Caco-2 (cell line): ENCODE results near the gene ADCY10. TPM values are rescaled to one million over a fixed set of nuclear protein-coding genes. Genes with fewer than 3 reads are reported as not detected.

Source experiments
- BruUV-seq: library from RNA; stranded (reverse); fragments of 400-500 nt; replicated peaks from 2 replicates; lab custom pipeline; 2021; lab: Mats Ljungman, UMichigan
- CTCF ChIA-PET: fragments of 300-600 bp; sonication (Branson Sonifier 250); formaldehyde crosslinking; loops from one replicate; lab custom pipeline; 2022; ENCODE audit warnings: antibody characterized with exemption; lab: Charles Lee
- POLR2A ChIA-PET: fragments of 300-600 bp; sonication (Branson Sonifier 250); formaldehyde crosslinking; loops from one replicate; lab custom pipeline; 2022; ENCODE audit warnings: antibody characterized with exemption; lab: Charles Lee
- DNase-seq, 2 experiments: peaks; one replicate each; pipeline versions ENCODE4 v3.0.0 to v3.0.0-alpha.2; 2020 to 2022
- H3K27me3 ChIP-seq: replicated peaks from 2 replicates; pipeline ENCODE4 v1.6.0; 2011; ENCODE audit warnings: low read length; ENCODE audit not compliant: control insufficient read depth, insufficient read depth
- H3K36me3 ChIP-seq: 2 replicates; pipeline ENCODE4 v1.5.1; 2011; ENCODE audit warnings: low read length; ENCODE audit not compliant: control insufficient read depth, insufficient read depth
- H3K4me1 ChIP-seq: fragments of 250-450 bp; sonication (Bioruptor Pico); 2 replicates; pipeline ENCODE4 v1.5.1; 2020; ENCODE audit warnings: mild to moderate bottlenecking
- H3K4me3 ChIP-seq: 2 replicates; pipeline ENCODE4 v1.5.1; 2011; ENCODE audit warnings: low read depth, mild to moderate bottlenecking, control low read depth, low read length
- H3K9me3 ChIP-seq: fragments of 250-450 bp; sonication (Bioruptor Pico); 2 replicates; pipeline ENCODE4 v1.5.1; 2020; ENCODE audit warnings: mild to moderate bottlenecking, moderate library complexity
- H3K27ac Mint-ChIP-seq: one replicate; pipeline ENCODE4 v1.8.0; 2022; ENCODE audit warnings: mixed read lengths; ENCODE audit not compliant: unreplicated experiment
- H3K27me3 Mint-ChIP-seq: one replicate; pipeline ENCODE4 v1.8.0; 2022; ENCODE audit warnings: mixed read lengths; ENCODE audit not compliant: insufficient read depth, unreplicated experiment
- H3K36me3 Mint-ChIP-seq: one replicate; pipeline ENCODE4 v1.8.0; 2022; ENCODE audit warnings: mild to moderate bottlenecking, mixed read lengths; ENCODE audit not compliant: insufficient read depth, unreplicated experiment
- H3K4me1 Mint-ChIP-seq: one replicate; pipeline ENCODE4 v1.8.0; 2022; ENCODE audit warnings: low read depth, mixed read lengths; ENCODE audit not compliant: unreplicated experiment
- H3K4me3 Mint-ChIP-seq: one replicate; pipeline ENCODE4 v1.8.0; 2022; ENCODE audit warnings: mild to moderate bottlenecking, moderate library complexity, mixed read lengths; ENCODE audit not compliant: unreplicated experiment
- H3K9me3 Mint-ChIP-seq: one replicate; pipeline ENCODE4 v1.8.0; 2022; ENCODE audit warnings: mixed read lengths; ENCODE audit not compliant: unreplicated experiment
- CTCF ChIP-seq, 2 experiments: fragments of 200-600 bp in 1 of 2; IDR thresholded peaks; 1 replicate in 1 of 2; 2 replicates in 1 of 2; pipeline versions ENCODE4 v1.5.1 to v1.8.0; 2011 to 2022; ENCODE audit warnings: antibody characterized with exemption in 1 of 2, control low read depth in 1 of 2, inconsistent platforms in 1 of 2, low read depth in 1 of 2, low read length in 1 of 2, mild to moderate bottlenecking in 1 of 2, moderate library complexity in 1 of 2; ENCODE audit not compliant: insufficient read depth in 1 of 2, severe bottlenecking in 1 of 2, unreplicated experiment in 1 of 2
- intact Hi-C: fragments of 100-400 bp; cut with micrococcal nuclease; formaldehyde crosslinking; loops from one replicate; pipeline ENCODE4 v1.10.0; 2022; ENCODE audit not compliant: unreplicated experiment
- total RNA-seq: library from RNA; stranded (reverse); gene quantifications from 2 replicates; pipeline ENCODE4 v1.2.3, GENCODE V29; 2022

ADCY10 gene
- total RNA-seq, 1 experiment from 2014 or later, result 1.7 TPM

GRCh38 chr1:167955915-167956314 is 42.0 kb upstream of the ADCY10 start:
- peaks cover 2% of the 10 kb centered on the region; the same call in 1 of the 2 replicates for H3K36me3 ChIP-seq
- H3K4me1 ChIP-seq, result peaks cover 19% of the 10 kb centered on the region
- peaks cover 48% of the 10 kb centered on the region for H3K36me3 Mint-ChIP-seq
- H3K4me1 Mint-ChIP-seq, result peaks cover 15% of the 10 kb centered on the region
- no peaks in the 10 kb centered on the region for H3K9me3 ChIP-seq
- BruUV-seq, result no TSS peak
- ChIA-PET POLR2A (no interaction called here), CTCF (no interaction called here)
- no peak overlapping the region for H3K4me3 Mint-ChIP-seq
- no peak overlapping the region for H3K27ac Mint-ChIP-seq
- no peaks in the 10 kb centered on the region for H3K27me3 ChIP-seq
- H3K27me3 Mint-ChIP-seq, result no peaks in the 10 kb centered on the region
- no peak overlapping the region for H3K4me3 ChIP-seq
- no peak for DNase-seq
- TF ChIP-seq CTCF (IDR thresholded peaks at IDR 0.05; ENCODE audit: insufficient read depth in 1 of 2, low read depth in 1 of 2, low read length in 1 of 2, severe bottlenecking in 1 of 2, unreplicated experiment in 1 of 2), result no peak
- H3K9me3 Mint-ChIP-seq, result peaks cover 12% of the 10 kb centered on the region
- intact Hi-C loops, result no loop called here

- Mint-ChIP-seq H3K36me3 (peaks cover 50% of the 10 kb centered on the region), H3K4me3 (no peak overlapping the region), H3K27ac (no peak overlapping the region), H3K4me1 (peaks cover 22% of the 10 kb centered on the region), H3K27me3 (no peaks in the 10 kb centered on the region), H3K9me3 (peaks cover 12% of the 10 kb centered on the region)
- no peaks in the 10 kb centered on the region for H3K9me3 ChIP-seq
- H3K36me3 ChIP-seq, result peaks cover 3% of the 10 kb centered on the region; the same call in 1 of the 2 replicates
- CTCF ChIA-PET, result no interaction called here
- intact Hi-C loops, result no loop called here
- DNase-seq, result no peak
- POLR2A ChIA-PET, result no interaction called here
- H3K4me1 ChIP-seq, result peaks cover 23% of the 10 kb centered on the region
- no TSS peak for BruUV-seq
- no peak for TF ChIP-seq CTCF (IDR thresholded peaks at IDR 0.05; ENCODE audit: insufficient read depth in 1 of 2, low read depth in 1 of 2, low read length in 1 of 2, severe bottlenecking in 1 of 2, unreplicated experiment in 1 of 2)
- no peak overlapping the region for H3K4me3 ChIP-seq
- no peaks in the 10 kb centered on the region for H3K27me3 ChIP-seq
Observed at GRCh38 chr1:167950569-167950968, 36.6 kb upstream of the ADCY10 start.

GRCh38 chr1:167949785-167950184 is 35.9 kb upstream of the ADCY10 start:
- POLR2A ChIA-PET, result no interaction called here
- peaks cover 25% of the 10 kb centered on the region for H3K4me1 Mint-ChIP-seq
- BruUV-seq, result no TSS peak

More at GRCh38 chr1:167949785-167950184, 35.9 kb upstream of the ADCY10 start:
- Histone ChIP-seq H3K9me3 (no peaks in the 10 kb centered on the region), H3K4me3 (no peak overlapping the region), H3K4me1 (peaks cover 23% of the 10 kb centered on the region), H3K36me3 (peaks cover 3% of the 10 kb centered on the region; the same call in 1 of the 2 replicates), H3K27me3 (no peaks in the 10 kb centered on the region)
- Mint-ChIP-seq H3K4me3 (no peak overlapping the region), H3K9me3 (peaks cover 12% of the 10 kb centered on the region), H3K36me3 (peaks cover 51% of the 10 kb centered on the region), H3K27me3 (no peaks in the 10 kb centered on the region), H3K27ac (no peak overlapping the region)
- intact Hi-C loops, result no loop called here
- DNase-seq, result no peak
- no peak for TF ChIP-seq CTCF (IDR thresholded peaks at IDR 0.05; ENCODE audit: insufficient read depth in 1 of 2, low read depth in 1 of 2, low read length in 1 of 2, severe bottlenecking in 1 of 2, unreplicated experiment in 1 of 2)
- CTCF ChIA-PET, result no interaction called here
